Anterior cingulate cortex (tissue), 58 donors: ENCODE measurements around the gene SLC16A9.
"Not testable (repeated sequence)": the region's sequence is repeated elsewhere in the genome, so short reads cannot be mapped to it uniquely, and the experiment has no call there.

Source experiments
- DNase-seq, 58 donors: peaks; one replicate each; lab custom pipeline; 2025; lab: John Stamatoyannopoulos, UW

Gene SLC16A9

GRCh38 chr10:59709395-59710125 lies at the start of gene SLC16A9:
SLC16A9 (minus strand) TSS chr10:59709850; CDS start chr10:59684291, 25,559 bp downstream.
- DNase-seq = peak in 50 of 58 donors; percentile 17 to 90 (median 74)

DNA sequence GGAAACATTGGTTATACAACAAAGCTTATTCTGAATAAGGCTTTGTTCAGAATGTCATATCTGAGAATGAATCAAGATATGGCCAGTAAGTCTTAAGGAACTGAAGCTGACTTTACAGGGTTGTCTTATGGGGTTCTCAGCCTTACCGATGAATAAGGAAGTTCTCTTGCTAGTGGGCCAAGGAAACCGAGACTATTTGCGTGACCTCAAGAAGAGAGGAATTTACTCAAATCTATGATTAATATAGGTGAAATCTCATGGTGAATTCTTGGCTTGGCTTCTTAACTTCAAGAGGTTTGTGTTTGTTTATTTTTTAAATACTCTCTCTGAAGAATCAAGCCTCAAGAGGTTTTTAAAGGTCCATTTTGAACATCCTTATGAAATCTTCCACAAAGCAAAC lies 48.3 kb upstream of the SLC16A9 start:
- DNase-seq = no peak

DNA sequence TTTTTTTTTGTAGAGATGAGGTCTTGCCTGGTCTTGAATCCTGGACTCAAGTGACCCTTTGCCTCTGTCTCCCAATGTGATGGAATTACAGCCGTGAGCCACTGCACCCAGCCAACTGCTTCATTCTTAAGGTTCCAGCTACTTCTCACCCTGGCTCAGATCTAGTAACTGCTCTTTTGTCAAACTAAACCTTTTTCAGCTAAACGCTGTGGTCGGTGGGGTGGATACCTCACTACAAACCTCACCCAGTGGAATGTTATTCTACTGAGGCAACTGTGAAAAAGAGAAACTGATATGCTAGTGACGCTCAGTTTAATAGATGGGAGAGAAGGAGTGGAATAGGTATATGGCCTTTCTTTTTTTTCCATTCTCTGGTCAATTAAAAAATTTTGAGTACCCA lies 45.3 kb upstream of the SLC16A9 start:
- DNase-seq = no peak

GRCh38 chr10:59753267-59753666 lies 43.6 kb upstream of the SLC16A9 start, which contains the start of gene MRLN:
MRLN (minus strand) TSS chr10:59753455.
- DNase-seq = no peak

- DNase-seq = no peak
Measured at GRCh38 chr10:59752278-59752940, 42.8 kb upstream of the SLC16A9 start.

DNA sequence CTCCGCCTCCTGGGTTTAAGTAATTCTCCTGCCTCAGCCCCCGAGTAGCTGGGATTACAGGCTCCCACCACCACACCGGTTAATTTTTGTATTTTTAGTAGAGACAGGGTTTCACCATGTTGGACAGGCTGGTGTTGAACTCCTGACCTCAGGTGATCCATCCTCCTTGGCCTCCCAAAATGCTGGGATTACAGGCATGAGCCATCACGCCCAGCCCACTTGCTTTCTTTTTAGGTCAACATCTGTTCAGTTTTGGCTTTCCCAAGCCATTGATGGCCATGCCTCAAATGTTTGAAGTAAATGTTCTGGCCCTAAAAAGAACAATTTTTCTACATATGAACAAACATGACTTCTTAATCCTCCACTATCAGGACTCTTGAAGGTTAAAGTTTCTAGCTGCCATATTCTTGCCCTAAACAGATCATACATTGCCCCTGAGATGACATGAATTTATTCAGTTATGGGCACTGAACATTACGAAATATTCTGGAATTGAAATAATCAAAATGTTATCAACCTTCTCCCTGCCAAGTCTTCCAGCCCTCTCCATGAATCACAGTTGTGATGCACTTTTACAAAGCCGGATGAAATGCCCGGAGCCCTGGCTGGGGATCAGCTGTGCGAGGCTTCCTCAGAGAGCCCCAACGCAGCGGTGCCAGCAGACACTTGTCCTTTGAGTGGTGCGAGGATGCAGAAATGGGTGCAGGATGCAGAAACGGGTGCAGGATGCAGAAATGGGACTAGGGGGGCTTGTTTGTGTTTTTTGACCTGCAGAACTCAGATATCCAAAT lies 40.7 kb upstream of the SLC16A9 start:
- peak in 1 of 58 donors; percentile 0 for DNase-seq

DNA sequence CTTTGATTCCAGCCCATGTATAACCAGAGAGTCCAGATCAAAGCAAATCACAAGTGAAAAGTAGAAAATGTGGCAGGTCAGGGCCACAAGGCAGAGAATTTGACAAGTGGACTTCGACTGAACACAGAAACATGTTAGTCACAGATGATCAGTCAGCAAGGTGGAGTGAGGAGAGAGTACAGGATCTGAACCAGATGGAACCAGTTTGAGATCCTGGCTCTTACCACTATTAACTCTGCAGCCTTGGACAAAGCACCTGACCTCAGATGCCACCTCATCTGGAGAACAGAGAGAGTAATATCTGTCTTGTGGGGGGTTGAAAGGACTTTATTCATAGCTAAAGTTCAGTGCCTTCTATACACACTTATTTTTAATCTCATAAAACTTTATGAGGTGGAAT lies 39.2 kb upstream of the SLC16A9 start:
- DNase-seq = no peak

DNA sequence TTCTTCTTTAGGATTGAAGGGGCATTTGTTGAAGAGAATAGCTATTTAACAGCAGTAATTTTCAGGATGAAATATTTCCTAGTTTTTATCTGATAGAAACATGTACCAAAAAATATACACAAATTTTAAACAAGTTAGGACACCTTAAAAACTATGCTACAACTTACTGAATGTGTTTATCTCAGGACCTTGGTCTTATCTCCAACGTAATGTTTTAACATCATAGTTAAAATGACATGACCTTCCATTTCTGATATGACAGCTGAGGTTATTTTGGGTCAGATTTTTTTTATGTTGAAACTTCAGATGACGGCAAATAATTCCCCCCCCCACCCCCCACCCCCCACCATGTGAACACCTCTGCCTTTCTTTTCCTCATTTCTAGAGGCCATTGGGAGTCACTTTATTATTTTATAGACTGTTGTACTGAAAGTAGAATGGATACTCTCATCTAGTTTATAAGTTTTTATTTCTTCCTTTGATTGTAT lies 35.6 kb upstream of the SLC16A9 start:
- no peak for DNase-seq

GRCh38 chr10:59744762-59745161 lies 35.1 kb upstream of the SLC16A9 start:
- not testable (repeated sequence) for DNase-seq

DNA sequence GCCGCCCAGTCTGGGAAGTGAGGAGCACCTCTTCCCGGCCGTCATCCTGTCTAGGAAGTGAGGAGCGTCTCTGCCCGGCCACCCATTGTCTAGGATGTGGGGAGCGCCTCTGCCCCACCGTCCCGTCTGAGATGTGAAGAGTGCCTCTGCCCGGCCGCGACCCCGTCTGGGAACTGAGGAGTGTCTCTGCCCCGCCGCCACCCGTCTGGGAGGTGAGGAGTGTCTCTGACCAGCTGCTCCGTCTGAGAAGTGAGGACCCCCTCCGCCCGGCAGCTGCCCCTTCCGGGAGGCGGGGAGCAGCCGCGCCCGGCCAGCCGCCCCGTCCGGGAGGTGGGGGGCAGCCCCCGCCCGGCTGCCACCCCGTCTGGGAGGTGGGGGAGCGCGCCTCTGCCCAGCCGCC lies 34.5 kb upstream of the SLC16A9 start:
- DNase-seq = not testable (repeated sequence)

GRCh38 chr10:59741583-59741982 lies 31.9 kb upstream of the SLC16A9 start:
- no peak for DNase-seq

DNA sequence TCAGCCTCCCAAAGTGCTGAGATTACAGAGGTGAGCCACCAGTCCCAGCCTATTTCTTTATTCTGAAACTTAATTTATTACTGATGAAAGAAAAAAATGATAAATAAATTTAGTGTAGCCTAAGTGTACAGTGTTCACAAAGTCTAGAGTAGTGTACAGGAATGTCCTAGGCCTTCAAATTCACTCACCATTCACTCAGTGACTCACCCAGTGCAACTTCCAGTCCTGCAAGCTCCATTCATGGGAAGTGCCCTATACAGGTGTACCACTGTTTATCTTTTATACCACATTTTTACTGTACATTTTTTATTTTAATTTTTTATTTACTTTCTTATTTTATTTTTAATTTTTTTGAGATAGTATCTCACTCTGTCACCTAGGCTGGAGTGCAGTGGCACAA lies 31.4 kb upstream of the SLC16A9 start:
- DNase-seq = no peak

DNA sequence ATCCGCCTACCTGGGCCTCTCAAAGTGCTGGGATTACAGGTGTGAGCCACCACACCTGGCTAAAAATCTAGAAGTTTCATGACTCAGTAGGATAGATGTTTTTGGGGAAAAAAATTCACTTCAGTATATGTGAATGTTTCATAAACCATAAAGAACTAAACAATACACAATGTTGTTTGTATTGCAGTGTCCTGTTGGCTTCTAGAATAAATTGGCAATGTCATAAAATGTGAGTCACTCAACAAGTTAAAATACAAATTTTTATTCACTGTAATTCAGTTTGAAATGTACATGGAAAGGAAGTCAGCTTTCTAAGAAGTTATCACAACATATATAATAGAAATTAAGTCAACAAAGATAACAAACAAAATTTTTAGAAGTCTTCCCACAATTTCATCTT lies 27.1 kb upstream of the SLC16A9 start:
- DNase-seq = no peak

GRCh38 chr10:59735296-59735695 lies 25.6 kb upstream of the SLC16A9 start:
- no peak for DNase-seq

- DNase-seq = no peak
Measured at GRCh38 chr10:59734014-59734462, 24.4 kb upstream of the SLC16A9 start.

DNA sequence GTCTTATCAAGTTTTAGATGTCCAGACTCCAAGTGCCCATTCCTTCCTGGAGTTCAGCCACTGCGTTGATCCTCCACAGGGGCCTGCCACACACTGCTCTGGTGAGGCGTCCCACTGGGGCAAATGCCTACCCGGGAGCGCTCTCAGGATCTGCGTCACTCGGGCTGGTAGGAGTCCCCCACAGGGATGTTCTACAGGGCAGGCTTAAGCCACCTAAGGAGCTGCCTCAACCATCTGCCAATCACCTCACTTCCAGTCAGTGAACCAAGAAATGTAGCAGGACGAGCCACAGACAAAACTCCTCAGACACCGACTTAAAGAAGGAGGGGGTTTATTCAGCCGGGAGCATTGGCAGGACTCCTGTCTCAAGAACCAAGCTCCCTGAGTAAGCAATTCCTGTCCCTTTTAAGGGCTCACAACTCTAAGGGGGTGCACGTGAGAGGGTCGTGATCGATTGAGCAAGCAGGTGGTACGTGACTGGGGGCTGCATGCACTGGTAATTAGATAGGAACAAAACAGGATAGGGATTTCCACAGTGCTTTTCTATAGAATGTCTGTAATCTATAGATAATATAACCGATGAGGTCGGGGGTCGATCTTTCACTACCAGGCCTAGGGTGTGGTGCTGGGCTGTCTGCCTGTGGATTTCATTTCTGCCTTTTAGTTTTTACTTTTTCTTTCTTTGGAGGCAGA lies 23.8 kb upstream of the SLC16A9 start:
- not testable (repeated sequence) for DNase-seq

DNA sequence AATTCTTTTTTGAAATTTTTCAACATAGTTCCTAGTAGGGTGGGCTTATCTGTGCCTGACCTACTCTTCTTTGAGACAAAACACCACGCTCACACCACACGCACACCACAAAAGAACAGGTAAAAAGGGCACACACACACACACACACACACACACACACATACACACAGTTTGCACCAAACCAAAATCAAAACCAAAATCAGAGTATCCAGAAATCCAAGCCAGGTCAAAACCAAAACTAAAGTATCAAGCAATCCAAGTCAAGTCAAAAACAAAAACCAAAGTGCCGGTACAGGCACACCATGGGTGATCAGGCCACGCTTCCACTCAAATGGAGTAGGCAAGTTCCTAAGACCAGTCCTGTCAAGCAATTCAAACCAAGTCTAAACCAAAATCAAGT lies 23.2 kb upstream of the SLC16A9 start:
- not testable (repeated sequence) for DNase-seq

GRCh38 chr10:59729167-59729566 lies 19.5 kb upstream of the SLC16A9 start:
- DNase-seq = not testable (repeated sequence)

GRCh38 chr10:59724098-59724938 lies 14.7 kb upstream of the SLC16A9 start:
- DNase-seq = no peak
